GM21717 (cell line): ENCODE results near the gene E2F6.

Experiments used
- ATAC-seq: cut with Tn5 transposase; IDR thresholded peaks from one replicate; pipeline ENCODE4 v1.9.1; 2021; ENCODE audit warnings: mild to moderate bottlenecking, moderate library complexity; ENCODE audit not compliant: unreplicated experiment

Gene E2F6, protein sequence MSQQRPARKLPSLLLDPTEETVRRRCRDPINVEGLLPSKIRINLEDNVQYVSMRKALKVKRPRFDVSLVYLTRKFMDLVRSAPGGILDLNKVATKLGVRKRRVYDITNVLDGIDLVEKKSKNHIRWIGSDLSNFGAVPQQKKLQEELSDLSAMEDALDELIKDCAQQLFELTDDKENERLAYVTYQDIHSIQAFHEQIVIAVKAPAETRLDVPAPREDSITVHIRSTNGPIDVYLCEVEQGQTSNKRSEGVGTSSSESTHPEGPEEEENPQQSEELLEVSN

GRCh38 chr2:11465485-11466306 lies at the start of gene E2F6:
Gene E2F6, minus strand, starts transcription at chr2:11466161. Its CDS starts 282 bp downstream, at chr2:11465879.
- peak; percentile 55 for ATAC-seq

DNA sequence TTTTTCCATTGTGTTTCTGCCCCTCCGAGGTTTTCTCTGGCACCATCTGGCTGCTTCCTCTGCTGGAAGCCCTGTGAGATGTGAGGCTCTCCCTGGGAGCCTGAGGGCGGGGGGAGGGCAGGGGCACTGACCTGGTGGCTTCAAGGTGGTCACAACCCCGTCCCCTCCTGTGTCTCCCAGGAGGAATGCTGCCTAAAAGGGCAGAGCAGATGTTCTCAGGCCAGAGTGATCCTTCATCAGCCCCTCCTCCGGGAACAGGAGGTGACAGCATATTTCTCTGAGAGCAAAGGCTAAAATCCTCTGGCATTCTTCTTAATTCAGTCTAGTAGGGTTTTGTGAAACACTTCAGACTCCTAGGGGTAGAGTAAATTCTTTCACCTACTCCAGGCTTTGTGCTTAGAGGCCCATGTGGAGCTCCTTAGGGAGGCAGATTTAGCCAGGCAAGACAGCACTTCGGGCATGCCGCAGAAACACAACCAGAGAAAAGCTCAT lies 49.6 kb upstream of the E2F6 start:
- ATAC-seq, result no peak

DNA sequence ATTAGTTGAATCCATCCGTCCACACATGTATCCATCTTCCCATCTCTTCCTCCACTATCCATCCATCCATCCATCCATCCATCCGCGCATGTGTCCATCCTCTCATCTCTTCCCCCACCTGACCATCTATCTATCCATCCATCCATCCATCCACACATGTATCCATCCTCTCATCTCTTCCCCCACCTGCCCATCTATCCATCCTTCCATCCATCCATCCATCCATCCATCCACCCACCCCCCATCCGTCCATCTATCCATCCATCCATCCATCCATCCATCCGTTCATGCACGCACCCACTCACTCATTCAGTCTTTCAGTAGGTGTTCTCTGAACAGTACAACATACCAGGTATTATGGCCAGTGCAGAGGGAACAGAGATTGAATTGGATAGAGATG lies 48.9 kb upstream of the E2F6 start:
- no peak for ATAC-seq

DNA sequence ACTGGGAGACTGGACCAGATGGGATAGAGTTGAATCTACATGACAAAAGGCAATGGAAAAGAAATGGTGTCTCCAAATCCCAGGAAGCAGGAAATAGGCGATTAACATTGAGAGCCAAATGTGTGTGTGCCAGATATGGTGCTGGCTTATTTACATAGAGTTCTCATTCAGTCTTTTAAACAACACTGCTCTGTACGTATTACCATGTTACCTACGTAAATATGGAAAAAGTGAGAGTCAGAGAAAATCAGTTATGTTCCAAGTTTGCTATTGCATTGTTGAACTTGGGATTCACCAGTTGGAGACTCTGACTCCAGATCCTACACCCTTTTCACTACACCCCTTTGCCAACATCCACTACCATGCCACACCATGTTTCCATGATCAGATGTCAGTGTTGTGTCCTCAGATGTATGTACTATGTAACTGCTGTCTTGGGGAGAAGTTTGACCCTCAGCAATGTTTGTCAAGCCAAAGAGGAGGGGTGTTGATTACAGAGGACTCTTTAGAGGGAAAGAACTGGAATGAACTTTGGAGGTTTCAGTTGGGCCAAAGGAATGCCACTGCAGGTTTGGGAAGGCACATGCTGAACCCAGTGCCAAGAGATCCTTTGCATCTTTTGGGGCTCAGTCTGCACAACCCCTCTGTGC lies 48.2 kb upstream of the E2F6 start:
- no peak for ATAC-seq

- no peak for ATAC-seq
Measured at GRCh38 chr2:11513319-11513718, 47.4 kb upstream of the E2F6 start.

- no peak for ATAC-seq
Measured at GRCh38 chr2:11512431-11512830, 46.5 kb upstream of the E2F6 start.

DNA sequence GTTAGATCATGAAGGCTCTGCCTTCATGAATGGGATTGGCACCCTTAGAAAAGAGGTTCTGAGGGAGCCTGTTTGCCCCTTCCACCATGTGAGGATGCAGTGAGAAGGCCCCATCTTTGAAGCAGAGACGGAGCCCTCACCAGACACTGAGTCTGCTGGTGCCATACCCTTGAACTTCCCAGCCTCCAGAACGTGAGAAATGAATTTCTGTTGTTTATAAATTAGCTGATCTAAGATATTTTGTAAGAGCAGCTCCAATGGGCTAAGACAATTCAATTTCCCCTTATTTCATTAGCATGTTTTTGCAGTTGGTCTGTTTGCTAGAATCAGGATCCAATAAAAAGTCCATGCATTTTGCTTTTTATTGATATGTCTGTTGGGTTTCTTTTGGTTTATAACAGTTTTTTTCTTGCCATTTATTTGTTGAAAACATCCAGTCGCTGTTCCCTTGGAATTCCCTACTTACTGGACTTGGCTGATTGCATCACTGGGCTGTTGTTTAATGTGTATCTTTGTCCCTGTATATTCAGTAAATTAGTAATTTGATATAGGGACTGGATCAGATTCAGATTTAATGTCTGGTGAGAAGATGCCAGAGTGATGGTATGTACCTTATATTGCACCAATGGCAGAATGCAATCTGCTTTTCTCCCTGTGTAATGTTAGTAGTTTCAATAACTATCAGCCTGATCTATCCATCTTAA lies 43.8 kb upstream of the E2F6 start:
- ATAC-seq, result no peak

DNA sequence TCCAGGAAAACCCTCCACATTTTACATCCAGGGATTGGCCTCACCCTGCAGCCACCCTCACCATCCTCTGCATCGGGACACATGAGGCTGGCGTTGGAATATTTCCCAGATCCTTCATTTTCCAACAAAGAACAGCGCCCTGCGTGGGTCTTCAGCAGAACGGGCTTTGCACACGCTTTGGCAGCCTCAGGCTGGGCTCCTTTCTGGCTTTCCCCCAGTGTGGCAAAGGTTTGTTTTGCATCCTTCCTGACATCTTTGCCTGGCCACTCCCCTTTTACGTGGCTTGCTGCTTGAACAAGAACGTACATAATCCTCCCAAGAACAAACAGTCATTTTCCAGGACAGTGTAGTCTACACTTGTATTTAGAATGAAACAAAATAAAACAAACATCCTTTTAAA lies 42.3 kb upstream of the E2F6 start:
- no peak for ATAC-seq

DNA sequence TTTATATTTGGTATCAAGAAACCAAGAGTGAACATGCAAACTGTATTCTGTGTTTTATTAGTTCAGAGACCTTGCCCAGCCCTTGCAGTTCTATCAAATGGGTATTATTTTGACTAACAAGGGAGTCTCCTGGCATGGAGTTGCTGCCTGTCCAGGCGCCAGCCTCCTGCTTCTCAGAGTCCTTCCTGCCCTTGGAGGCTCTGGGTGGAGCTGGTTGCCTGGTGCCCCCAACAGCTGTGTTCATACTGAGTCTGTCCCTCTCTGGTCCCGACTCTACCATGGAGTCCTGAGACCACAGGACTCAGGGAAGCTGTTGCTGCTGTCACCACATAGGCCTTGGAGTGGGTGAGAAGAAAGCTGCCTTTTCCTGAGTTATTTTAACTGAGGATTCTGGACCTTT lies 41.6 kb upstream of the E2F6 start:
- ATAC-seq, result no peak

DNA sequence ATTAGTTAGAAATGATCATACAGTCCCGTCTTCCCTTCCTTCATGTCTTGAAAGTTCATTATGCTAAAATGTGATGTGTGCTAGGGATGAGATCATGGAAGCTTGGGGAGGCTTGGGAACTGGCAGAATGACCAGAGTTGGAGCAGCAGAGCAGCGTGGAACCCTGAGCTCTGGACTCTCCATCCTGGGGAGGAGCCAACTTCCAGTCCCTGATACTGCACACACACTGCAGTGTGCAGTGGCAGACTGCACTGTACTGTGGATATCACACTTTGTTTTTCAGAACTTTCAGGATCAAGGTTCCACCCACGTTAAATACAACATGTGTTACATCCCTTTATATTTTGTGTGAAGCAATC lies 40.6 kb upstream of the E2F6 start:
- peak; percentile 5 for ATAC-seq

DNA sequence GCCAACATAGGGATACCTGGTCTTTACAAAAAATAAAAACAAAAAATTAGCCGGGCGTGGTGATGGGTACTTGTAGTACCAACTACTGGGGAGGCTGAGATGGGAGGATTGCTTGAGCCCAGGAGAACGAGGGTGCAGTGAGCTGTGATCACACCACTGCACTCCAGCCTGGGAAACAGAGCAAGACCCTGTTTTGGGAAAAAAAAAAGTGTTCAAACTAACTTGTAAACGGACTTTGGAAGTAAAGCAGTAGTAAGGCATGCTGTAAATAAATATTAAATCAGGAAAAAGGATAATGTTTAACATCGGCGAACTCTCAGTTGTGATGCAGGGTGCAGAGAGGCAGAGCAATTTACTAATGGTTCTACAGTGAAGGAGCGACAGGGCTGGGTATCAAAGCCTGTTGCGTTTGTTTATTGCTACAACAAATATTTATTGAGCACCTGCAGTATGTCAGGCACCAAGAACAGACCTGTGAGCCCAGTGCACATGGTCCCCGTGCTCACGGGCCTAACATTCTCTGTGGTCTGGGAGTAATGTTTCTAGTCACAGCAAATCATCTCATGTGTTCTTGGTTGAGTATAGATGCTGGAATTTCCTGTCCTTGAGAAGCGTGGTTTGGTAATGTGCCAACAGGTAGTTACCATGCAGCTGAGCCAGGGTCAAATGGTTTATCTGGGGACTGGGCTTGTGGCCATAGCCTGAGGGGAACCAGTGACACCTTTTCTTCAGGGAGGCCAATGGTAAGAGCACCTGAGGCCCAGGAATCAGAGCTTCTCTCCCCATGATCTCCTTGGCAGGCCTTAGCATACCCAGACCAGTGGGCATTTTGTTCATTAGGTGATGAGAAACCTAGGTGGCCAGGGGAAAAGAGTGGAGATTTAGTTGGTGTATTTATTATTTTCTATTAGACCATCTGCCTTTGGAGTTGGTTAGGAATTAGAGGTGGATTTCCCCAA lies 40.0 kb upstream of the E2F6 start:
- peak; percentile 81 for ATAC-seq

GRCh38 chr2:11503354-11503927 lies 37.5 kb upstream of the E2F6 start:
- ATAC-seq, result no peak

DNA sequence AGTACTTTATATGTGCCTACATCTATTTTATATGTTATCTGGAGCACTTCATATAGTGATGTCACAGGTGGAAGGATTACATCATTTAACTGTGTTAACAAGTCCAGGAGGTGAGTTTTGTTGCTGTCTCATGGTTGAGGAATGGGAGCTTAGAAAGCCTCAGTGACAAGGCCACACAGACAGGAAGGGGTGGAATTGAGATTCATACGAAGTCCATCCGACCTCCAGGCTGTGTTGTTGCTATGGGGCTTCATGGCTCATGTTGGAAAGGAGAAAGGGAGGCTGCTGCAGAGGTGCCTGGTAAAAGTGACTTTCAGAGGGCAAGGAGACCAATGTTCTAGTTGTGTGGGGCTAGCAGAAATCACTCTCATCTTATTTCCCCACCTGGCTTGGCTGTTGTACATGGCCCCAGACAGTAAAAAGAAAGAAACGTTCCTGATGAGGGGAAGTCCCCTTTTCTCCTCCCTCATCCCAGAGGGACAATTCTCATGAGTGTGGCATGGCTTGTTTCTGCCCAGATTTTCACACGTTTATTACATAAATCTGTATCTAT lies 36.9 kb upstream of the E2F6 start:
- no peak for ATAC-seq

GRCh38 chr2:11500702-11501303 lies 34.8 kb upstream of the E2F6 start:
- peak; percentile 48 for ATAC-seq

- ATAC-seq, result no peak
Measured at GRCh38 chr2:11499081-11499743, 33.3 kb upstream of the E2F6 start.

GRCh38 chr2:11498543-11499034 lies 32.6 kb upstream of the E2F6 start:
- peak; percentile 95 for ATAC-seq

DNA sequence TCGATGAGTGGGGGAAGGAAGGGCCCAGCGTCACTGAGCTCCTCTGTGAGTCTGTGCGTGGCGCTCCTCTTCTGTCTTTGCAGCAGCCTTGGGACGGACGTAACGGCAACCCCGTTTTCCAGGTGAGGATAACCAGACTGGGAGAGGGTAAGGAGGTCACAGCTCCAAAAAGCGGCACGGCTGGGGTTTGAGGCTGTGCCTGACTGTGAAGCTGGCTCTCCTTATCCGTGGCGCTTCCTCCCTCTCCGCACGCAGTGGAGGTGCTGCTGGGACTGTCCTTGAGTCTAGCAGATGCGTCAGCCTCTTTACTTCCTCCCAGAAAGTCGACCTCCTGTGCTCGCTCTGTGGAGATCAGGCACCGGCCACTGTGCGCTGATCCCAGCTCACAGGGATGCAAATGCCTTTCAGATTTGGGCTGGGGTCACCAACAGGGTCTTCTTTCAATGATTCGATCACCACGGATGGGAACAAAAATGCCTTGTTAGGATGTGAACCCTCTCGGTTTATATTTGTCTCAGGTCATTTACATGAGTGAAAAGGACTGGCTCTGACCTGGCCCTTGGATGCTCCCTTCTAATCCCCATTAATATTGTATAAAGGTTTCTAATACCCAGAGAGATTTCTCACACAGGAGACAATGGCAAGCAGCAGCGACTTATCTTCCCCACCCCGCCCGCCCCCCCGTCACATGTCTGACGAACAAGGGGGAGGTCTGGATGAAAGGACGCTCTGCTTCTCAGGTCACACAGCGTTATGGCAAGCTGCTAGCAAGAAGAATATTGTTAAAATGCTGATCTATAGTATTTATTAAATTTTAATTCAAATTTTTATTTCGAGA lies 30.1 kb upstream of the E2F6 start:
- no peak for ATAC-seq
